ENCODE data around the gene AHRR. TPM values are rescaled to one million over a fixed set of nuclear protein-coding genes. Genes with fewer than 3 reads are reported as not detected.
"Not testable (repeated sequence)": the region's sequence is repeated elsewhere in the genome, so short reads cannot be mapped to it uniquely, and the experiment has no call there.

The AHRR gene
- total RNA-seq, 2 donors from 2014 or later: 0.12 to 0.30 TPM

DNA sequence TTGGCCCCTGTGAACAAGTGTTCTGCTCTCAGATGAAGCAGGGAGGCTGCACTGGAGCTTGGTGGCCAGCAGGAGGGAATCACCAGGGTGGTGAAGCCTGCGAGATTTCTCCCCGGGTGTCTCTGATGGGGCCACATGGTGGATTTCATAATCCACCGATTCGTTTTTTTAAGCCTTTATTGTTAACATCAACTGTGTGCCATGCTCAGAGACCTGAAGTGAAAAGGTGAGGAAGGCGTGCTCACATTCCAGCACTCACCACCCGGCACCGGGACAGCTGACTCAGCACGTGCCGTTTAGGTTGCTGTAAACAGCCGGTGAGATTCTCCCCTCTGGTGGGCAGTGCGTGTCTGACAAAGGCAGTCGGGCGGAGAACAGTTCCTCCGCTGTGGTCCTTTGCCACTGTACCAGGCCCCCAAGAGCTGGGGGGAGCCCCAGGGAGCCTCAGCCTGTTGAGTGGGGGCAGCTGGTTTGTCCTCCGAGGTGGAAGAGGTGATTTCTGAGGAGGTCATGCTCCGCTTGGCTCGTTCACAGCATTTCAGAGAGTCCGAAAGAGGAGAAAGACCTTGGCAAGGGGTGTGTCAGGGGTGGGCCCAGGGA is 12.7 kb upstream of the AHRR start:
- no peak for DNase-seq (ENCODE audit: low spot score)
- Histone ChIP-seq H3K4me1 (no peaks in the 10 kb centered on the region), H3K36me3 (peaks cover 31% of the 10 kb centered on the region)

DNA sequence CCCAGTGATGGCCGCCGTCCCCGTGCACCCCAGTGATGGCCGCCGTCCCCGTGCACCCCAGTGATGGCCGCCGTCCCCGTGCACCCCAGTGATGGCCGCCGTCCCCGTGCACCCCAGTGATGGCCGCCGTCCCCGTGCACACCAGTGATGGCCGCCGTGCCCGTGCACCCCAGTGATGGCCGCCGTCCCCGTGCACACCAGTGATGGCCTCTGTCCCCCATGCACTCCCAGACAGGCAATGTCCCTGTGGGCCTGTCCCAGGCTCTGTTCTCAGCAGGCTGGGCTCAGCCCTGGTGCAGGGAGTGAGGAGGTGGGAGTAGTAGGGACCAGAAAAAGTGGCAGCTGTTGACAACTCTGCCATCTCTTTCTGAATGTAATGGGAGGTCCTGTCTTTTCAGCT is 11.7 kb upstream of the AHRR start:
- peaks cover 41% of the 10 kb centered on the region for H3K36me3 ChIP-seq
- not testable (repeated sequence) for H3K27me3 ChIP-seq, H3K27ac ChIP-seq, H3K9me3 ChIP-seq, H3K4me3 ChIP-seq, H3K4me1 ChIP-seq
- peak; percentile 2 for DNase-seq (ENCODE audit: low spot score)

More for the DNA sequence above, 12.7 kb upstream of the AHRR start:
- TF ChIP-seq, protein P1, sequence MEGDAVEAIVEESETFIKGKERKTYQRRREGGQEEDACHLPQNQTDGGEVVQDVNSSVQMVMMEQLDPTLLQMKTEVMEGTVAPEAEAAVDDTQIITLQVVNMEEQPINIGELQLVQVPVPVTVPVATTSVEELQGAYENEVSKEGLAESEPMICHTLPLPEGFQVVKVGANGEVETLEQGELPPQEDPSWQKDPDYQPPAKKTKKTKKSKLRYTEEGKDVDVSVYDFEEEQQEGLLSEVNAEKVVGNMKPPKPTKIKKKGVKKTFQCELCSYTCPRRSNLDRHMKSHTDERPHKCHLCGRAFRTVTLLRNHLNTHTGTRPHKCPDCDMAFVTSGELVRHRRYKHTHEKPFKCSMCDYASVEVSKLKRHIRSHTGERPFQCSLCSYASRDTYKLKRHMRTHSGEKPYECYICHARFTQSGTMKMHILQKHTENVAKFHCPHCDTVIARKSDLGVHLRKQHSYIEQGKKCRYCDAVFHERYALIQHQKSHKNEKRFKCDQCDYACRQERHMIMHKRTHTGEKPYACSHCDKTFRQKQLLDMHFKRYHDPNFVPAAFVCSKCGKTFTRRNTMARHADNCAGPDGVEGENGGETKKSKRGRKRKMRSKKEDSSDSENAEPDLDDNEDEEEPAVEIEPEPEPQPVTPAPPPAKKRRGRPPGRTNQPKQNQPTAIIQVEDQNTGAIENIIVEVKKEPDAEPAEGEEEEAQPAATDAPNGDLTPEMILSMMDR (IDR thresholded peaks at IDR 0.05): peak in 1 of 2 donors; percentile 28
- no peak overlapping the region for H3K27ac ChIP-seq
- no peak overlapping the region for H3K4me3 ChIP-seq
- no peaks in the 10 kb centered on the region for H3K9me3 ChIP-seq
- no peaks in the 10 kb centered on the region for H3K27me3 ChIP-seq

DNA sequence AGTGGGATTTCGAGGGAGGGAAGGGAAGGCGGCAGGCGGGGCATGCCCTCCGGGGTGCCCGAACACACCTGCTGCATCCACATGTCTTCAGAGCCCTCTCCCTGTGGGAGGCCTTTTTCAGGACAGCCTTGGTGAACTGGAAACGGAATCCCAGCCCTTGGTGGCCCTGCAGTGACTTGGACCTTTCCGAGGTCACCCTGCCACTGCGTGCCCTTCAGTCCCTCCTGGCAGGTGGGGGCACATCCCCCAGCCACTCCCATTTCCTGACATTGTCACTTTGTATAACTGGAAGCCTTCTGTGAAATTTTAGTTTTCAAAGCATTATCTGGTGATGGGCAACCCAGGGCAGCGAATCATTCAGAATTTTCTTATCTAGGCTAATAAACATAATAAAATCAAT is 11.0 kb upstream of the AHRR start:
- peak; percentile 32 for DNase-seq (ENCODE audit: low spot score)
- no peaks in the 10 kb centered on the region for H3K27me3 ChIP-seq
- TF ChIP-seq, protein P1 (IDR thresholded peaks at IDR 0.05): no peak
- H3K36me3 ChIP-seq: peaks cover 48% of the 10 kb centered on the region
- H3K27ac ChIP-seq: no peak overlapping the region
- no peaks in the 10 kb centered on the region for H3K4me1 ChIP-seq
- no peaks in the 10 kb centered on the region for H3K9me3 ChIP-seq
- H3K4me3 ChIP-seq: no peak overlapping the region

DNA sequence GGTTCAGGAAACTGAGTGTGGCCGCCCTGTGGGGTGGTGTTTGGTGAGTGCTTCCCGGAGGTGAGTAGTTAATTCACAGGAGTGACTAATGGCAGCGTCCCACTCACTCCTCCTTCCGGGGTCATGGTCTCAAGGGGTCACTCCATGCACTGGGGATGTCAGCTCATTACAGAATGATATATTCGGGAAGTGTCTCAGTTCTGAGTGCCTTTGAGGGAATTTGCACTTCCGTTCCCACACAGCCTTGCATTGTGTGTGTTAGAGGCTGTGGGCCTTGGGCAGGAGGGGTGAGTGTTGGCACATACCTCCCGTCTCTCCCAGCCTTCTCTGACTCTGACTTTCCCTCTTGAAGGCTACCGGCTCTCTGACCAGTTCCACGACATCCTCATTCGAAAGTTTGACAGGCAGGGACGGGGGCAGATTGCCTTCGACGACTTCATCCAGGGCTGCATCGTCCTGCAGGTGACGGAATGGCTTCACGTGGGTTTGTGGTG is 10.5 kb upstream of the AHRR start:
- TF ChIP-seq, protein P1 (IDR thresholded peaks at IDR 0.05): no peak

DNA sequence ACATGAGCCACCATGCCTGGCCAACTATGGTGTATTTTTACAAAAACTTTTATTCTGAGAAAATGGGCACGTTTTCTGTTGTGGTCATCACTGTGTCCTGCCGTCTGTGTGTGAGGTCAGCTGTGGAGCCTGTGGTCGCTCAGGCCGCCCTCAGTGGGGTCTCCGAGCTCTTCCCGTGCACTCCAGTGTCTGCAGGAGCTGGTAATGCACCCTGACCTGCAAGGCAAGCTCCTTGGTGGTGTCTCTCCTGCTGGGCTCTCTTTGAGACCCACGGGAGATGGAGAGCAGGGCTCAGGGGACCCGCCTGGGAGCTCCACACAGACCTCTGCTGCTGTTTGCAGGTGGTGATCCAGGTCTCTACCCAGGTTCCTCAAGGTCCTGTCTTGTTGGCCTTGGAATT is 9.6 kb upstream of the AHRR start:
- peak; percentile 32 for DNase-seq (ENCODE audit: low spot score)
- Histone ChIP-seq H3K9me3 (no peaks in the 10 kb centered on the region), H3K4me1 (no peaks in the 10 kb centered on the region), H3K27ac (no peak overlapping the region), H3K27me3 (no peaks in the 10 kb centered on the region), H3K36me3 (peaks cover 44% of the 10 kb centered on the region), H3K4me3 (no peak overlapping the region)
- TF ChIP-seq, protein P1 (IDR thresholded peaks at IDR 0.05): no peak

More for the DNA sequence above, 10.5 kb upstream of the AHRR start:
- no peaks in the 10 kb centered on the region for H3K27me3 ChIP-seq
- no peaks in the 10 kb centered on the region for H3K4me1 ChIP-seq
- H3K9me3 ChIP-seq: no peaks in the 10 kb centered on the region
- DNase-seq (ENCODE audit: low spot score): peak; percentile 16
- H3K36me3 ChIP-seq: peaks cover 49% of the 10 kb centered on the region
- no peak overlapping the region for H3K4me3 ChIP-seq
- H3K27ac ChIP-seq: no peak overlapping the region

DNA sequence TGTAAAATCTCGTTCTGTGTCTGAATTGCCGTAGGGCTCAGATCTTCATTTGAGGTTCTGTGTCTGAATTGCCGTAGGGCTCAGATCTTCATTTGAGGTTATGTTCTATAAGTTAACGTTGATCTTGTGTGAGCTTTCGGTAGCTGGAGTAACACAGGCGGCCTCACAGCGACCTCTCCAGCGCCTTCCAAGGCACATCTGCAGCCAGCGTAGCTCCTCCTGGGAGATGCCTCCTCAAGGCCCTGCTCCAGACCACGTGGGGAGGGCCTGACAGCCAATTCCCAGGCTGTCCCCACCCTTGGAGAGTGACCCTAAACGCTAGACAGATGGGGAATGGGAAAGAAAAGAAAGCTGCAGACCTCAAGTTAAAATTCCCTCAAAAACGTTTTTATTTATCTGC is 8.7 kb upstream of the AHRR start:
- no peak overlapping the region for H3K27ac ChIP-seq
- H3K36me3 ChIP-seq: peaks cover 38% of the 10 kb centered on the region
- H3K9me3 ChIP-seq: no peaks in the 10 kb centered on the region
- no peak overlapping the region for H3K4me3 ChIP-seq
- TF ChIP-seq, protein P1 (IDR thresholded peaks at IDR 0.05): no peak
- H3K27me3 ChIP-seq: no peaks in the 10 kb centered on the region
- DNase-seq (ENCODE audit: low spot score): peak; percentile 58
- H3K4me1 ChIP-seq: no peaks in the 10 kb centered on the region
